Measurements from ENCODE around the gene LIMD2.

LIMD2 gene

GRCh38 chr17:63701868-63702720 is 2.2 kb upstream of the LIMD2 start:
- in situ Hi-C loops (cut with MboI; ENCODE audit: low sequenced_read_pairs): no loop called here

- in situ Hi-C loops (cut with MboI; ENCODE audit: low sequenced_read_pairs): no loop called here
These were observed 1.5 kb upstream of the LIMD2 start for GRCh38 chr17:63701456-63701820.

- in situ Hi-C loops (cut with MboI; ENCODE audit: low sequenced_read_pairs): no loop called here
These were observed 867 bp upstream of the LIMD2 start for GRCh38 chr17:63700528-63701455.

- in situ Hi-C loops (cut with MboI; ENCODE audit: low sequenced_read_pairs): no loop called here
These were observed 863 bp downstream of the LIMD2 start for GRCh38 chr17:63698886-63699637.

- in situ Hi-C loops (cut with MboI; ENCODE audit: low sequenced_read_pairs): no loop called here
These were observed 1.5 kb downstream of the LIMD2 start for GRCh38 chr17:63698381-63698885.

GRCh38 chr17:63697341-63698286 is 2.3 kb downstream of the LIMD2 start:
- in situ Hi-C loops (cut with MboI; ENCODE audit: low sequenced_read_pairs): no loop called here

GRCh38 chr17:63696381-63696961 is 3.5 kb downstream of the LIMD2 start:
- in situ Hi-C loops (cut with MboI; ENCODE audit: low sequenced_read_pairs): no loop called here

- in situ Hi-C loops (cut with MboI; ENCODE audit: low sequenced_read_pairs): no loop called here
These were observed 4.0 kb downstream of the LIMD2 start for GRCh38 chr17:63695889-63696288.

GRCh38 chr17:63694950-63695773 is 4.8 kb downstream of the LIMD2 start:
- in situ Hi-C loops (cut with MboI; ENCODE audit: low sequenced_read_pairs): no loop called here

GRCh38 chr17:63694229-63694949 is 5.5 kb downstream of the LIMD2 start:
- in situ Hi-C loops (cut with MboI; ENCODE audit: low sequenced_read_pairs): no loop called here

GRCh38 chr17:63693411-63694113 is 6.4 kb downstream of the LIMD2 start:
- in situ Hi-C loops (cut with MboI; ENCODE audit: low sequenced_read_pairs): no loop called here

GRCh38 chr17:63692195-63692816 is 7.6 kb downstream of the LIMD2 start:
- in situ Hi-C loops (cut with MboI; ENCODE audit: low sequenced_read_pairs): no loop called here

GRCh38 chr17:63689479-63689878 is 10.4 kb downstream of the LIMD2 start:
- in situ Hi-C loops (cut with MboI; ENCODE audit: low sequenced_read_pairs): no loop called here

- in situ Hi-C loops (cut with MboI; ENCODE audit: low sequenced_read_pairs): no loop called here
These were observed 11.4 kb downstream of the LIMD2 start for GRCh38 chr17:63688396-63689020.

- in situ Hi-C loops (cut with MboI; ENCODE audit: low sequenced_read_pairs): no loop called here
These were observed 13.7 kb downstream of the LIMD2 start for GRCh38 chr17:63686138-63686685.

GRCh38 chr17:63685578-63685977 is 14.3 kb downstream of the LIMD2 start:
- in situ Hi-C loops (cut with MboI; ENCODE audit: low sequenced_read_pairs): no loop called here
